ENCODE data around the gene E2F7.

E2F7 gene

DNA sequence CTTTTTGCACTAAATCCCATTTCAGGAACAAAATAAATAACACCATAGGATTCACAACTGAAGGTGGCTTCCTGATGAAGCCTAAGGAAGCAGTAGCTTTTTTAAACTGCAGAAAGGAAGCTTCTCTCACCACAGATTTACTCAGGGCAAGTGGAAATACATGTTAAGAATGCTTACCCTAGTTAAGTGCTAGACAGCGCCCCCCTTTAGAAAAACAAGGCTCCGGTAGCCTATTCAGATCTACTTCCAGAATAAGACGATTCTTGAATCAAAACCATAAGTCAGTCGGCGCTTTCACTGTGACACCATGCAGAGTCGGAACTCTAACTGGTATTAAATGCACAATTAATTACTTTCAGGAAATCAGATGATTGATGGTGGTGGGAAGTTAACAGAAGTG is 41.9 kb downstream of the E2F7 start:
- in situ Hi-C loops (cut with MboI; ENCODE audit: low sequenced_read_pairs), result loop anchor here (25.0 kb wide), 1 partner anchor 411 kb away; no protein-coding TSS in a partner anchor

DNA sequence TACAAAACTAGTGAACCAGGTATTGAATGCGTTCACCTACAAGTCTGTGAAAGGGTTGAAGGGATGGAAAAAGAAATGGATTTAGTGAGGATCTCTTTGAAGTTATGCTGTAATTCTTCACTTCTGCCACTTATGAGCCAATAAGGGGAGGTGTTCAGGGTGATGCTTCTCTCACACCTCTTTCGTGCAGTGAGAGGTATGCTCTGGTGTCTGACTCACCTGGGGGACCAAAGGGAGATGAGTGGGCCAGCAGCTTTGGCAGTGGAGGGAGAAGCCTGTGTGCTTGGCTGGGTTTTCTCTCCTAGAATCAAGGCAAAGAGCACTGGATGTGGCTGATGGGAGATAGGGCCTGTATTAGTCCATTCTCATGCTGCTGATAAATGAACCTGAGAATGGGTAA is 45.4 kb downstream of the E2F7 start:
- in situ Hi-C loops (cut with MboI; ENCODE audit: low sequenced_read_pairs), result loop anchor here (25.0 kb wide), 1 partner anchor 408 kb away; no protein-coding TSS in a partner anchor

DNA sequence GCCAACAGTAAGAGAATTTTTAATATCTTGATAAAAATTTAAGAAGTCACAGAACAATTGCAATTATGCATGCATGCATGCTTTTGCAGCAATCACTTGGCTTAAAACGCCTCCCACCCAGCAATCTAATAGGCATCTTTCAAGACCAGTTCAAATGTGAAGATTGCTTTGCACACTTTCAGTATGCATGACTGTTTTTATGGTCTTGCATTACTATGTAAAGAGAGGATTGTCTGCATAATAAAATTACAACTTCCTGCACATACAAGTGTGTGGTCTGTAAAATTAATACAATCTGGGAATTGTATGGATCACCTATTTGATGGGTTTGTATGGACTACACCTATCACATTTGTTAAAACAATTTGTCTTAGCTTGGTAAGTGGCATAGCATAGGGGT is 48.8 kb downstream of the E2F7 start:
- in situ Hi-C loops (cut with MboI; ENCODE audit: low sequenced_read_pairs), result loop anchor here (25.0 kb wide), 1 partner anchor 404 kb away; no protein-coding TSS in a partner anchor

DNA sequence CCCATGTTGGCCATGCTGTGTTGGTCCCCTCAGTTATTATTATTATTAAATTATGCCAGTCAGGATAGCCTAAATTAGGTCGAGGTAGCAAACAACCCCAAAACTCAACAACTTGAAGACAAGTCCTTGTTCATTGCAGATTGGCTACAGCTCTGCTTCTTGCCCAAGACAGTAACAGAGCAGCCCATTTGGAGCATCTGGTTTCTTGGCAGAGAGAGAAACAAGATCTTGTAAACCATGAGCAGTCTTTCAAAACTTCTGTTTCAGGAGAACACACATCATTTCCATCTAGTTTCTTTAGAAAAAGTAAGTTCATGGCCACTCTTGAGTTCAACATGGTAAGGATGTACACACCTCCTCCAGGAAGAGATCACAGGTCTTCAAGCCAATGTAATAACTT is 52.3 kb downstream of the E2F7 start:
- in situ Hi-C loops (cut with MboI; ENCODE audit: low sequenced_read_pairs), result loop anchor here (25.0 kb wide), 1 partner anchor 401 kb away; no protein-coding TSS in a partner anchor

DNA sequence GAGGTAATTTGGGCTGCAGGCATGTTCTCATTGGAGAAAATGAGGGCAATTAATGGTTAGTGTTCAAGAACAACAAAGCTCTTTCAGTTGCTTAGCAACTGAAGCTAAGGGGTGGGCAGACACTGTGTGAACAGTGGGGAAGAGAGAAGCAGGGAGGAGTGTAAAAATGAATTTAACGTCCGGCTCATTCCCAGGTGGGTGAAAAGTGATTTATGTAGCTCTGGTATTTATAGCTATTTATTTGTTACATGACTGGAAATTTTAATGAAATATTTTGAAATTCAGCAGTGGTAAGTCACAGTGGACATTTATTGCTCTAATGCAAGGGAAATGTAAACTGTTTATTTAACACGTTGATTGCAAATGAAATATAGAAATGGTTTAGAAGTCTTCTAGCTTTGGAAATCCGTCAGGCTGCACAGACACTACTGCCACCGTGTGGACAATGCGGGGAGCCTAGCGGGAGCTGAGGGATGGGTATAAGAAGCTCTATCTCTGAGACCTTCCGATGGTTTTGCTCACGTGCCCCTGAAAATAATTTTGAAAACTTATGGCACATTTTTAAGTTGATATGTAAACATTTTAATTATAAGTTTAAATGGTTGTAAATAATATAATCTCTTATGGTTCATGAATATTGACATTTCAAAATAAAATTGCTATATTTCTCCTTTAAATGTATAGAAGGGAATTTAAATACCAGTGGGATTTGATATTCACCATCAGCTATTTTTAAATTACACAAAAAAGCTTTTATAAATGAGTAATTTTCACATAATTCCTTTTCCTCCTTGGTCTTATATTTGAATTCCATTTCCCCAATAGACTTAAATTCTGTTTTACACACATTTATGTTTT is 54.4 kb downstream of the E2F7 start:
- in situ Hi-C loops (cut with MboI; ENCODE audit: low sequenced_read_pairs), result loop anchor here (25.0 kb wide), 1 partner anchor 399 kb away; no protein-coding TSS in a partner anchor

DNA sequence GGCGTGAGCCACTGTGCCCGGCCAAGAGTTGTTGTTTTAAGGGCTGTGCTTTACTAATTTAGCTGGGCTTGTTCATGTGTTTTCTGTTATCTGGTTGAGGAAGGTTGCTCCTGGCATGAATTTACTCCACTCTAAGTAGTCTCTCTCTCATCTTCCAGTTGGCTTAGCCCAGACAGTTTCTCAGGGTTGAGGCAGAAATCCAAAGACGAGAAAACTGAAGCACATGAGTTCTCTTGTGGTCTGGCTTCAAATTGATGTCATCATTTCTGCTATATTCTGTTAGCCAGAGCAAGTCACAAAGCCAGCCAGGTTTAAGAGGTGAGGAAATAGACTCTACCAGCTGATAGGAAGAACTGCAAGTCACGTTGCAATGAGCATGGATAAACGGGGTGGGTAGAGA is 57.9 kb downstream of the E2F7 start:
- in situ Hi-C loops (cut with MboI; ENCODE audit: low sequenced_read_pairs), result loop anchor here (25.0 kb wide), 1 partner anchor 395 kb away; no protein-coding TSS in a partner anchor

DNA sequence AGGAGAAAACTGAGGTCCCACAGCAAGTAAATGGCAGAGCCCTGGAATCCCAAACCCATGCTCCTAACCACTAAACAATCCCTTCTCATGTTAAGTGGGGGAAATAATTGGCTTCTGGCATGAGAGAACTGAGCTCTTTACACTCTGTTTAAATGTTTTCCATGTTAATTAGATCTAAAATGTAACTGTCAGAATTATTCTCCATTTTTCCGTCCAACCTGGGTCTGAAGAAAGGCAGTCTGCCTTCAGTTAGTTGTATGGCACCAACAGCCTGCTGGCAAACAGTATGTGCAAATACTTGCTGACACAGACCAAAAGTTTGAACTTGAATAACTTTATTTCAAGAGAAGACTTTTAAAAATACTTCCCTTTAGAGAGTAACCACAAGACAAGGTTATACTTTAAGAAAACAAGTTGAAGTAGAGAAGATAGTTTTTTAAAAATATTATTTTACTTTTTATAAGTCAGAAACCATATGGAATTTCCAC is 59.7 kb downstream of the E2F7 start:
- in situ Hi-C loops (cut with MboI; ENCODE audit: low sequenced_read_pairs), result loop anchor here (25.0 kb wide), 1 partner anchor 393 kb away; no protein-coding TSS in a partner anchor

DNA sequence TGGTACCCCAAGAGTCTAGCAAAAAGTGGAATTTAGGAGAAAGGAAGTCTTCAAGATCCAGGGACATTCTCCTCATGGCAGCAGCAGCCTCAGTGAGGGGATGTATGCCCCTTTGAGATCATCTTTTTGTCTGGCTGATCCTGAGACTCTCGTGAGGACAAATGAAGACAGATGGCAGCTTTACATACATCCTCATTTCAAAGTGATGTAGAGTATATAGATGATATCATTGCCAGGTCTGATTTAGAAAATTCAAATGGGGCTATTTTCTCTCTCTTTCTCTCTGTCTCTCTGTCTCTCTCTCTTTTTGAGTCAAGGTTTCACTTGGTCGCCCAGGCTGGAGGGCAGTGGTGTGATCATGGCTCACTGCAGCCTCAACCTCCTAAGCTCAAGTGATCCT is 61.5 kb downstream of the E2F7 start:
- in situ Hi-C loops (cut with MboI; ENCODE audit: low sequenced_read_pairs), result loop anchor here (25.0 kb wide), 1 partner anchor 392 kb away; no protein-coding TSS in a partner anchor

DNA sequence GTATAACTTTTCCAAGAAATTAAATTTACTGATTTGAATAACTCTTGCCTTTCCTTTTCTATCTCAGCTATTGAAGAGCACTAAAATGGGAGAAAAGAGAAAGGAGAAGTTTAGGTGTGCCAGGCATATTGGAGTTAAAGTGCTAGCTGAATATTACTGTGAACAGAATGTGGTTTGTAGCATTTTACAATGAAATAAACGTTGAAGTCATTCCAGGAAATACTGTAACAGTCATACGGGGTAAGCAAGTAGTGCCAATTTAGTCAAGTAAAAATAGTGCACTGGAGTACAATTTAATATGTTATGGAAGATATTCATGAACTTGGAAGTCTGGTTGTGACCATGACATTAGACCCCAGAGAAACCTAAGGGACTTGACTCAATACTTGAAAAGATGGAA is 62.1 kb downstream of the E2F7 start:
- in situ Hi-C loops (cut with MboI; ENCODE audit: low sequenced_read_pairs), result loop anchor here (25.0 kb wide), 1 partner anchor 391 kb away; no protein-coding TSS in a partner anchor

DNA sequence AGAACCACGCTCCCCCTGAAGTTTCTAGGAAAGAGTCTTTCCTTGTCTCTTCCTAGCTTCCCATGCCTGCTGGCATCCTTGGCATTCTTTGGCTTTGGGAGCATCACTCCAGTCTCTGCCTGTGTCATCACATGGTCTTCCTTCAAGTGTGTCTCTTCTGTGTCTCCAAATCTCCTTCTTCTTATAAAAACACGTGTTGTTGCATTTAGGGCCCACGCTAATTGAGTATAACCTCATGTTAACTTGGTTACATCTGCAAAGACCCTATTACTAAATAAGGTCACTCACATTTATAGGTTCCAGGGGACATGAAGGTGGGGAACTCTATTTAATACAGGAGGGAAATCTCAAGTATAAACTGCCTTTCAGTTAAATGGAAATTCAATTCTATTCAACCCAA is 63.0 kb downstream of the E2F7 start:
- in situ Hi-C loops (cut with MboI; ENCODE audit: low sequenced_read_pairs), result loop anchor here (25.0 kb wide), 1 partner anchor 390 kb away; no protein-coding TSS in a partner anchor

DNA sequence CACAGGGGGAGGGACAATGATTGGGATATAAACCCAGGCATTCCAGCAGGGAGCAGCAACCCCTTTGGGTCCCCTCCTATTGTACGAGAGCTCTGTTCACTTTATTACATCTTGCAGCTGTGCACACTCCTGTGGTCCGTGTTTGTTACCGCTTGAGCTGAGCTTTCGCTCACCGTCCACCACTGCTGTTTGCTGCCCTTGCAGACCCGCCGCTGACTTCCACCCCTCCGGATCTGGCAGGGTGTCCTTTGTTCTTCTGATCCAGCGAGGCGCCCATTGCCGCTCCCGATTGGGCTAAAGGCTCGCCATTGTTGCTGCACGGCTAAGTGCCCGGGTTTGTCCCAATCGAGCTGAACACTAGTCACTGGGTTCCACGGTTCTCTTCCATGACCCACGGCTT is 64.1 kb downstream of the E2F7 start:
- in situ Hi-C loops (cut with MboI; ENCODE audit: low sequenced_read_pairs), result loop anchor here (25.0 kb wide), 1 partner anchor 389 kb away; no protein-coding TSS in a partner anchor

DNA sequence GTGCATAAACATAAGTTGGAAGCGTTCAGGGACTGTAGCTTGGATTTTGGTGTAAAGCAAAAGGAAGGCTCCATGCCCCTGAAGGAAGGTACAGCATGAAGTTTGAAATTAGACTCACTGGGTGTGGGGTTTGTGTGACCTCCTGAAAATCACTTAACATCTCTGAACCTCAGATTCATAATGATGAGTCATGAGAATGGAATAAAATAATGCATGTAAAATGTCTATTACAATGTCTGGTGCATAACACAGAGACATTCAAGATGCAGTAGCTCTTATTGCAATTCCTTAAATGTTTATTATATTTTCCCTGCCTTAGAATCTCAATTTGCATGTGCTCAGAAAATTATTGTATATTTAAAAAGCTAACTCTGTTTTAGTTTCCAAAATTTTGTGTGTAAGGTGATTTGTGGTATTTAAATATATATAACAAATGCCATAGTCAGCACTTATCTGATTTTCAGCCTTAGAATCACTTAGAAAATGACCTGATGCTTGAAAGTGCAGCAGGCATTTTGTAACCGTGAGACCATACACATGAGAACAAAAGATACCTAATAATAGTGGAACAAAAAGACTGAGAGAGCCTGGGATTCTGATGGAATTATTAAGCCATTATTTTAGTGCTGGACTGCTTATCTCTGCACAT is 66.3 kb downstream of the E2F7 start:
- in situ Hi-C loops (cut with MboI; ENCODE audit: low sequenced_read_pairs), result no loop called here

DNA sequence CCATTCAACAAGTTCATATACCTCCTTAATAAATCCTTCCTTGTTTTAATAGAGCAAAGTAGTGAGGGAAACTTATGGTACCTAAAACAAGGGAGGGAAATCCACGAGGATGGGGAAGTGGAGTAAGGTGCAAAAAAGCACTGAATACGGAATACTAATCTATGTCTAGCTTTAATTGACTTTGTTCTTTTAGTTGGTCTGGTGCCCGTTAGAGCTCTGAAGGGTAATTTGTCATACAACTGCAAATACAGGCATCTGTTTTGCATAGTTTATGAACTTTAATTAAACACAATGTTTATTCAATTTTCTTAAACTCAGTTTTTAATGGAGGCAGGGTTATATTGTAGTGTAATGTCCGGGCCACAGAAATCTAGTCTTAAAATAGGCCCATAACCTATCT is 67.0 kb downstream of the E2F7 start:
- in situ Hi-C loops (cut with MboI; ENCODE audit: low sequenced_read_pairs), result no loop called here

DNA sequence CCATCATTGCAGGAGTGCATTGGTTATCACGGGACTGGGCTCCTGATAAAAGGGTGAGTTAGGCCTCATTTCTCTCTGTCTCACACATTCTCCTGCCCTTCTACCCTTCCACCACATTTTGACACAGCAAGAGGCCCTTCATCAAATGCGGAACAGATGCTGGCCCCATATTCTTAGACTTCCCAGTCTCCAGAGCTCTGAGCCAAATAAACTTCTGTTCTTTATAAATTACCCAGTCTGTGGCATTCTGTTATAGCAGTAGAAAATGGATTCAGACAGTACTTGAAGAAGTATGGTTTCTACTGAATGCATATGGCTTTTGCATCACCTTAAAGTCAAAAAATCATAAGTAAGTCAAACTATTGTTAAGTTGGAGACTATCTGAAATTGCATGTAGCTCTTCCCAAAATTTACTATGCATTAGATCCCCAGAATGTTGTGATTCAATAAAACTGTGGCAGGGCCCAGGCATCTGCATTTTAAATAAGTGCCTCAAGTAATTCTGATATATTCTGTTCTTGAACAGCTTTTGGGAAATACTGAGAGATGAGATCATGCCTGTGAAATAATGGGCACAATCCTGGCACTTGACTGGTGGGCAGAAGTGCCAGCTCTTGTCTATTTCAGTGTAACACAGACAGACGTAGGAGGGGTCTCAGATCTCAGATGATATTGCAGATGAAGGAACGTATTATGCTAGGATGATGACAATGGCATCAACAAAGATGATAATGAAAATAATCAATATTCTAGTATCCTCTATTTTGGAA is 68.2 kb downstream of the E2F7 start:
- in situ Hi-C loops (cut with MboI; ENCODE audit: low sequenced_read_pairs), result no loop called here

DNA sequence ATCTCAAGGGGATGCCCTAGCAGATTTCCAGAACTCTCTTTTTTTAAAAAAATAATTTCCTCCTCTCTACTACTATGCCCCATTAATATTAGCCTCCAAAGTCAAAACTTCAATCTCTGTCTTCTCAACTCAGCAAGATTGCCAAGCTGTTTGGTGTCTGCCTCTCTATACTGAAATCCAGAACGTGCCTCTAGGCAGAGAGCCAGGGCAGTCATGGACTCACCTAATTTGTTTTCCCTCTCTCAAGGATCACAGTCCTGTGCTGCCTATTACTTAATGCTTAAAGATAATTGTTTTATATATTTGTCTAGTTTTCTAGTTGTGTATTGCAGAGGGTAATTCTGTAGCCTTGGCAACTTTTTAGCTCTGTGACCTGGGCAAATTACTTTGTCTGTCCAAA is 74.7 kb downstream of the E2F7 start:
- in situ Hi-C loops (cut with MboI; ENCODE audit: low sequenced_read_pairs), result no loop called here

DNA sequence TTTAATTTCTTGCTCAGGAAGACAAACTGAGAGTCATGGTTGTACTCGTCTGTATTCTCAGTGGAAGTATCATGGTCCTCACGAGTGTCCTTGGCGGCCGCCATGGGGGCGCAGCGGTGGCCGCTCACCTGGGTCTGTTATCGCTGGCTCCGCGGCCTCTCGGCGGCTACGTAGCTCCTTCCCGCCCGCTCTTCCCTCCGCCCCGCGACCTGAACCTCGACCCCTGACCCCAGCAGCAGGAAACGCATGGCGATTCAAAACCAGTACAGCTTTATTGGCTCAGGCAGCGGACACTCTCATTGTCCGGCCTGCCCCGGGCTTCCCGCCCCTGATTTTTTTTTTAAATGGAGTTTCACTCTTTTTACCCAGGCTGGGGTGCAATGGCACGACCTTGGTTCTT is 80.8 kb downstream of the E2F7 start:
- in situ Hi-C loops (cut with MboI; ENCODE audit: low sequenced_read_pairs), result no loop called here

DNA sequence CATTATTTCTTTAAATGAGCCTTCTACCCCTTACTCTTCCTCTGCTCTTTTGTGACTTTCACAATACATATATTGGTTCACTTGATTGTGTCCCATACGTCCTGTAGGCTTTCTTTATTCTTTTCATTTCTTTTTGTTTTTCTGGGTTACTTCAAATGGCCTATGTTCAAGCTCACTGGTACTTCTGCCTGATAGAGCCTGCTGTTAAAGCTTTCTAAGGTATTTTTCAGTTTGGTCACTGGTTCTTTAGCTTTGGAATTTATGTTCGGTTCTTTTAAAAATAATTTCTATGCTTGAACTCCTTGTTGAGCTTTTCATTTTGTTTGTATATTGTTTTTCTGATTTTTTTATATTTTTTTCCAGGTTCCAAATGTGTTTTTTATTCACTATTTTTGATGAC is 81.9 kb downstream of the E2F7 start:
- in situ Hi-C loops (cut with MboI; ENCODE audit: low sequenced_read_pairs), result no loop called here

DNA sequence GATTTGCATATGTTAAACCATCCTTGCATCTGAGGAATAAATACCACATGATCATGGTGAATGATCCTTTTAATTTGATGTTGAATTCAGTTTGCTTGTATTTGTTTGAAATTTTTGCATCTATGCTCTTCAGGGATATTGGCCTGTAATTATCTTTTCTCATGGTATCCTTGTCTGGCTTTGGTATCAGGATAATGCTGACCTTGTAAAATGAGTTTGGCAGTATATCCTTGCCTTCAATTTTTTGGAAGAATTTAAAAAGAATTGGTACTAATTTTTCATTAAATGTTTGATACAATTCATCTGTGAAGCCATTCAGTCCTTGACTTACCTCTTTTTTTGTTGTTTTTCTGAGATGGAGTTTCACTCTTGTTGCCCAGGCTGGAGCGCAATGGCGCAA is 85.2 kb downstream of the E2F7 start:
- in situ Hi-C loops (cut with MboI; ENCODE audit: low sequenced_read_pairs), result no loop called here

DNA sequence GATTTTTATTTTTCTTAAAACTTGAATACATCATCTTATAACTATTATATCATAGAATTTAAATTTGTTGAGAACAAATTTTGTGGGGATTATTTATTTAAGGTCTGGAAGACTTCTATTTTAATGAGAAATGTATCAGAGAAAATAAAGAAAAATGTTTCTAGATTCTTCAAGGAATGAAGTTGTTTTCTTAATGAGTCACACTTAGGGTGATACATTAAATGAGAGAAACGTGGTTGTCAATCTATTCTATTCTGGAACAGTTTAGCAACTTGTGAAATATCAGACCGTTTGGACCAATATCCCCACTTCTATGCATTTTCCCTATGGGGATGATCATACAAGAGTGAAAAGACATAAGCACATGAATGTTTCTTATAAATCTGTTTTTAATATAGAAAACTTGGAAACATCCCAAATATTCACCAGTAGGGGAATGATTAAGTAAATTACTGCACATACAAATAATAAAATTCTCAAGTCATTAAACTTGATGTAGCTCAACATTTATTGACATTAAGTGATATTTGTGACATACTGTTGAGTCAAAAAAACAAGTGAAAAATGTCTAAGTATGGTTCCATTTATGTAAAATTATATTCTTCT is 88.5 kb downstream of the E2F7 start:
- in situ Hi-C loops (cut with MboI; ENCODE audit: low sequenced_read_pairs), result no loop called here
